GM18507 (cell line): Measurements from ENCODE around the gene VAMP1.
"Not testable (repeated sequence)": the region's sequence is repeated elsewhere in the genome, so short reads cannot be mapped to it uniquely, and the experiment has no call there.

Experiments used
- DNase-seq: peaks from one replicate; pipeline ENCODE4 v3.0.0; 2011; ENCODE audit warnings: low read depth; ENCODE audit not compliant: insufficient read length; ENCODE audit errors: extremely low spot score
- FAIRE-seq: peaks from 2 replicates; lab custom pipeline; 2011; peaks lifted over from hg19 to GRCh38; lab: Jason Lieb, UNC

Gene VAMP1

DNA sequence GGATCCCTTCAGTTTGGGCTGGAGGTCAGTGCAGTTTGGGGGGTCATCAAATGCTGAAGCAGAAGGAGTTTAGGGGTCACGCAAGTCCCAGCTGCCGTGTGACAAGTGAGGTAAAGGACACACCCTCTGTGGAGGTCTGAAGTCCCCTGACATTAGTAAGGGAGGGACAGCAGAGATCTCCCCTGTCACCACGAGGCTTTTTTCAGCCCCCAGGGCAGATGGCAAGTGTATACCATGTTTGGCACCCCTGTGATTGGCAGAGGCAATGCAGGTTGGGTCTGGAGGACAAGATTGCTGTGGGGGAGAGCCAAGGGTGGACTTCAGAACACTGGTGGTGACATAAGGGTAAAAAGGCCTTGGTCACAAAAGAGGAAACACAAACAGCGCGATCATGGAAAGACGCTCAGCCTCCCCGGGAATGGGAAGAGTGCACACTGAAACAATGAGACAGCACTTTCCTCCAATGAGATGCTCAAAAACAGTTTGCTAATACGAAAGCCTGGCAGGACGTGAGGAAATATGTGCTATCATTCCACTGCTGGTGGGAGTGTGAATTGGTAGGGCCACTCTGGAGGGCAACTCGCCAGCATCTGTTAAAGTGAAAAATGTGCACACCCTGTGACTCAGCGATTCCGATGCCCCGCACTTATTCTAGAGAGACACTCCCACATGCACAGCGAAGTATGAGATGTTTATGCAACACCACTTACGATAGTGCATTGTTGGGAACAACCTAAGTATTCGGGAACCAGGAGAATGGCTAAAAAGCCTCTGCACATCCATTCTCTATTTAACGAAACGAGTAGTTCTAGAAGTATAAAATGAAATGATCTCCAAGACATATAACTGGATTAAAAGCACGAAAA, 40.1 kb downstream of the VAMP1 start:
- FAIRE-seq, result peak; percentile 60
- DNase-seq, result no peak

DNA sequence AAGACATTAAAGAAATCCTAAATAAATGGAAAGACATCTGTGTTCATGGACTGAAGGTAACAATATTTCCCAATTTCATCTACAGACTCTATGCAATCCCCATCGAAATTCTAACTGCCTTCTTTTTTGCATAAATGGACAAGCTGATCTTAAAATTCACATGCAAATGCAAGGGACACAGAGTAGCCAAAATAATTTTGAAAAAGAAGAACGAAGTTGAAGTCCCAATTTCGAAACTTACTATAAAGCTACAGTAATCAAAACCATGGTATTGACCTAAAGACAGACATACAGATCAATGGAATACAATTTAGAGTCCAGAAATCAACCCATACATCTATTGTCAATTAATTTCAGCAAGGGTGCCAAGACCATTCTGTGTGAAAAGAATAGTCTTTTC, 42.2 kb downstream of the VAMP1 start:
- peak; percentile 53 for FAIRE-seq
- DNase-seq, result no peak

DNA sequence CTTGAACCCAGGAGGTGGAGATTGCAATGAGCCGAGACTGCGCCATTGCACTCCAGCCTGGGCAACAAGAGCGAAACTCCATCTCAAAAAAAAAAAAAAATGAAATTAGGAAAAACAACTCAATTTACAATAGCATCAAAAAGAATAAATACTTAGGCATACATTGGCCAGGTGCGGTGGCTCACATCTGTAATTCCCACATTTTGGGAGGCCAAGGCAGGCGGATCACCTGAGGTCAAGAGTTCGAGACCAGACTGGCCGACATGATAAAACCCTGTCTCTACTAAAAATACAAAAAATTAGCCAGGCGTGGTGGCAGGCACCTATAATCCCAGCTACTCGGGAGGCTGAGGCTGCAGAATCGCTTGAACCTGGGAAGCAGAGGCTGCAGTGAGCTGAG, 42.7 kb downstream of the VAMP1 start:
- FAIRE-seq, DNase-seq: not testable (repeated sequence)

DNA sequence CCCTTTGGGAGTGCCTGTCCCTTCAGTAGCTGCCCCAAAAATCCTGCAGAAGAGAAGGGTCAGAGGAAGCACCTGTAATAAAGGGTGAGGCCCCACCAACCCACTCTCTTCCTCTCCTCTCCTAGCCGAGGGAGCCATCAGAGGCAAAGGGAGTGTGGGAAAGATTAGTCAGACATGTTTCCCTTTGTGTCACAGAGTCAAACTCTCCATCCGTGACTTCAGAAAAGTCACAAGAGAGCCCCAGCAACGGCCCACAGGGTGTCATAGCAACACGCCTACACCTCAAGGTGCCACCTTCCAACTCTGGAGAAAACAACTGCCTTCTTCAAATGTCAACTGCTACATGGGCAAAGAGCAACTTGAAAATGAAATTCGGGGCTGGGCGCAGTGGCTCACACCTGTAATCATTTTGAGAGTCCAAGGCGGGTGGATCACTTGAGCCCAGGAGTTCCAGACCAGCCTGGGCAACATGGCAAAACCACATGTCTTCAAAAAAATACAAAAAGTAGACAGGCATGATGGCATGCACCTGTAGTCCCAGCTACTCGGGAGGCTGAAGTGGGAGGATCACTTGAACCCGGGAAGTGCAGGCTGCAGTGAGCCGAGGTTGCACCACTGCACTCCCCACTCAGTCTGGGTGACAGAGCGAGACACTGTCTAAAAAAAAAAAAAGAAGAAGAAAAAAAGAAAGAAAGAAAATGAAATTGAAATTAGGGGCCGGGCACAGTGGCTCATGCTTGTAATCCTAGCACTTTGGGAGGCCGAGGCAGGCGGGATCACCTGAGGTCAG, 43.4 kb downstream of the VAMP1 start:
- FAIRE-seq, result peak; percentile 97
- no peak for DNase-seq

DNA sequence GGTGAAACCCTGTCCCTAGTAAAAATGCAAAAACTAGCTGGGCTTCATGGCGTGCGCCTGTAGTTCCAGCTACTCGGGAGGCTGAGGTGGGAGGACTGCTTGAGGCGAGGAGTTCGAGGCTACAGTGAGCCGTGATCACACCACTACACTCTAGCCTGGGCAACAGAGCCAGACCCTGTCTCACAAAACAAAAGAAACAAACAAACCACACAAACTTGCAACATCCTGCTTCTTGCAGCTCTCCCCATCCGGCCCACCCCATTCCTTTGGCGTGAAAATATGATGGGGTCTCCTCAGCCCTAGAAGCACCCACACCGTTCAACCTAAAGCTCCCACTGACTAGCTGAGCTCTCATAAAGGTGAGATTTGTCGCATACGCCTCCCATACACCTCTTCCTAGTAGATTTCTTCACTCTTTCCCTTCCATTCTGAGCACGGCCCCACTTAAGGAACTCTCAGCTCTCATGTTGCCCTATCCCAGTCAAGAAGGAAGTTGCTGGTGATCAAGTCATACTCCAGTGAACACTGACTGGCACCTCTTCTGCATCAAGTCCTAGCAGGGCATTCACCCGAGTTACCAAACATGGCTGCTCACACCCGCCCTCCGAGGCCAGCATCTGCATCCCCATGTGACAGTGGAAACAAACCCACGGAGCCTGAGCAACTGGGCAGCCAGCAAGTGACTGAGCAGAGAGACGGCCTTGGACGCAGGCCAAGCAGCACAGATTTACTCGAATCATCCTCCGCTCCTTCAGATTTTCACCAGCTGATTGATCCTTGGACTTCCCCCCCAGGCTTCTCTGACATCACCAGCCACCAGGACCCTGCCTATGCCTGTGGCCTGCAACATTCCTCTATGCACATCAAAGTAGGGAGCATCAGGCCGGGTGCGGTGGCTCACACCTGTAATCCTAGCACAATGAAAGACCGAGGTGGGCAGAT, 44.6 kb downstream of the VAMP1 start:
- no peak for DNase-seq

DNA sequence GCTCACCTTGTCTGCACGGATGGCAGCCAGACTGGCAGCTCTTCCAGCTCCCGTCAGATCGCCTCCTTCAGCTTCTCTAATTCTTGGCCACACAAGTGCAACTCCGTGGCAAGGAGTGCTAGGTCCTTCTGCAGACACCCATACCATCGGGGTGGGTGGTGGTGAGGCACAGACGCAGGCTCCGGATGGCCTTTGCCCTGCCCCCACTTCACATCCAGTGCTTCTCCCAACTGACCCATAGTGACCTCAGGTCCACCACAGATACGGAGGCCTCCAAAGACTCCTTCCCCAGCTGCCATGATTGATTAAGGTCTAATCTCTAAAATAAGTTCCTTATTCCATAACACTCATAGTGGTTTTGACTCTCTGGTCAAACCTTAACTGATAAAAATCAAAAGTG, 45.6 kb downstream of the VAMP1 start:
- DNase-seq, result no peak
- FAIRE-seq, result no peak

More for the DNA sequence above, 44.6 kb downstream of the VAMP1 start:
- FAIRE-seq, result peak; percentile 69

DNA sequence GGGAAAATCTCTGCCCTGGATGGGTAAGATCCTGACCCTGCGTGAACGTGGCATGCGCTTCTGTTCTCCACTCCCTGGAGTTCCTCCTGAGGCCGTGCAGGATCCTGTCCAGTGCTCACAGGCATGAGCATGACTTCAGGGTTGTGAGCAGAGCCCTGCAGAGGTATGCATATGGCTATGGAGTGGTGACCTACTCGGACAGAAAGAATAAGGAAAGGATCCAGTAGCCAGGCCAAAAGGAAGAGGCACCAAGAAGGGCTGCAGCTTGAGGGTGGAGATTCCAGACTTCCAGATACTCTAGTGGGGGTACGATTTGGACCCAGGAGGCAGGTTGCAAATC, 46.5 kb downstream of the VAMP1 start:
- DNase-seq (no peak), FAIRE-seq (peak; percentile 9)

DNA sequence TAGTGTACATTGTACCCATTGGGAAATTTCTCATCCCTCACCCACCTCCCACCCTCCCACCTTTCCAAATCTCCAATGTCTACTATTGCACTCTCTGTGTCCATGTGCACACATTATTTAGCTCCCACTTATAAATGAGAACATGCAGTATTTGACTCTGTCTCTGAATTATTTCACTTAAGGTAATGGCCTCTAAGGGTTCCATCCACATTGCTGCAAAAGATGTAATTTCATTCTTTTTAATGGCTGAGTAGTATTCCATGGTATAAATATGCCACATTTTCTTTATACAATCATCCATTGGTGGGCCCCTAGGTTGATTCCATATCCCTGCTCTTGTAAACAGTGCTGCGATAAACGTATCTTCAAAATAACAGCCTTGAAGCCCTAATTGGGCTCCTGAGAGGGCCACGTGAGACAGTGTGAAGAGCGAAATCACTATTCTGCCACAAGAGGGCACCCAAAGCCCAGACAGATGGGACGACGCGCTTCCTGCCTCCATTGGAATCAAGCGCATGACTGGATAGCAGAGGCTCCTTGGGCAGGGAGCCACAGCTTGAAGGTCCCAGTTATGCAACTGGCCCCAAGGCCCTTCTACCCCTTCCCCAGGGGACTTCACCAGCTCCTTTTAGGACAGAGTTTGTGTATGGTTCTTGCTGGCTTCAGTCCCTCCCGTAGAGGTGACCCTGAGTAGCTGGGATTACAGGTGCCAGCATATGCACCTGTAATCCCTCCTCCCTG, 47.0 kb downstream of the VAMP1 start:
- FAIRE-seq, result peak; percentile 96

DNA sequence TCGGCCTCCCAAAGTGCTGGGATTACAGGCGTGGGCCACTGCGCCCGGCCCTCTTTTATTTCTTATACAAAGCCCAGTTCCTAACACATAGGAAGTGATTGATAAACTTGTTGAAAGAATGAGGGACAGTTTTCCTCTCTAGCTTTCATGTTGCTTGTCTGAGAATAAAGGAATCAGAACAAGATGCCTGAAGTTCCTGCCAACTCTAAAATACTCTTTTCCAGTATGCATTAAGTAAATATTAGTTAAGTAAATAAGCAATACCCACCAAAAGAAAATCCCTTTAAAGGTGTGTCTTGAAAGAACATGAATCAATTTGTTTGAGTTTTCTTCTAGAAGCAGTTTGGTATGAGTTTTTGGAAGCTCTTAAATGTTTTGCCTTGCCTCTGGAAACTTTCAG, 50.1 kb downstream of the VAMP1 start:
- no peak for DNase-seq
- FAIRE-seq, result no peak

More for the DNA sequence above, 47.0 kb downstream of the VAMP1 start:
- peak; percentile 74 for DNase-seq

DNA sequence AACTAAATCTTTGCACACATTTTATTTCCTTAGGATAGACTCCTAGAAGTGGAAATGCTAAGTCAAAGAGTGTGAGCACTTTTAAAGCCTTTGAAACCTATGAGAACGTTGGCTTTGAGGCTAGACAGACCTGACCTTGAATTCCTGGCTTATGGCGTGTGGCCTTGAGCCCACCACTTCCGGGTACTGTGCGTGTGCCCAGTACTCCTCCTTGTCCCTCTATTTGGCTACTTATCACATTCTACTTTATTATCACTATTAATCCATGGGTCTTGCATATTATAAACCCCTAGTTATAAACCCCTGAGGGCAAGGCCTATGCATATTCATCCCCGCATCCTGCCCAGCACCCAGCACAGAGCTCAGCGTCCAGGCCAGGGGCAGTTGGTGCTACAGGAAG, 51.7 kb downstream of the VAMP1 start:
- DNase-seq (no peak), FAIRE-seq (no peak)

DNA sequence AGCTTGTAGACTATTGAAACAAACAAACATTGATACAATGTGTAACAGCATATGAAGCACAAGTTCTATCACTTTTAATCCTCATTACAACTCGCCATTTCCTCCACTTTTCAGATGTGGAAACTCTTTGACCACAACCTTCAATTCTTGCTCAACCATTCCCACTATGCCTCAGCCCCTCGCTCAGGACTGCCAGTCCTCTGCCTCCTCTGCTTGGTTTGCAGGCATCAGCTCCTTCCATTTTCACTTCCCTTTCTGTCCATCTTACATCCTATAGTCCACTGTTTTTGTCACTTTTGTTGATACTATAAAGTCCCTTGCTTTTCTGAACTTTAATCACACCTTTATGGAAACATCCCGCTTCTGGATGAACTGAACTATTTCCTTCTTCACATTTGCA, 53.9 kb downstream of the VAMP1 start:
- FAIRE-seq (peak; percentile 33), DNase-seq (no peak)
